ENCODE measurements around the gene YAF2. TPM values are rescaled to one million over a fixed set of nuclear protein-coding genes. Genes with fewer than 3 reads are reported as not detected.

The YAF2 gene
- total and polyA plus RNA-seq, 2 donors (not counting 3 experiments of a cell fraction or from before 2014, with no cell fraction given): 6.9 to 29.2 TPM

- Histone ChIP-seq H3K36me3 (ENCODE audit: control insufficient read depth in 2 of 2, extremely low read depth in 1 of 2, insufficient read depth in 2 of 2, low read length in 2 of 2) (no peaks in the 10 kb centered on the region), H3K9me3 (replicated peaks; ENCODE audit: control insufficient read depth, insufficient read depth, low read length) (no peaks in the 10 kb centered on the region), H2AFZ (ENCODE audit: low read depth, low read length) (no peak overlapping the region), H3K9me1 (replicated peaks; ENCODE audit: control insufficient read depth, extremely low read depth, insufficient read depth, low read length) (no peaks in the 10 kb centered on the region), H3K4me2 (ENCODE audit: insufficient read depth, low read length) (no peak overlapping the region), H3K4me1 (ENCODE audit: control insufficient read depth, extremely low read depth, insufficient read depth, low read length) (peaks cover 9% of the 10 kb centered on the region), H3K9ac (replicated peaks; ENCODE audit: extremely low read depth, insufficient read depth, low read length) (no peak overlapping the region), H3K27me3 (ENCODE audit: control insufficient read depth in 2 of 2, insufficient read depth in 2 of 2, low read length in 2 of 2) (no peaks in the 10 kb centered on the region), H3K27ac (ENCODE audit: insufficient read depth, low read depth, low read length) (no peak overlapping the region), H3K79me2 (ENCODE audit: control insufficient read depth, insufficient read depth, low read length) (no peaks in the 10 kb centered on the region), H4K20me1 (replicated peaks; ENCODE audit: control insufficient read depth, extremely low read depth, insufficient read depth, low read length) (no peaks in the 10 kb centered on the region), H3K4me3 (replicated peaks in 1 of 3; ENCODE audit: insufficient read depth in 1 of 3, low read depth in 1 of 3, low read length in 3 of 3) (no peak overlapping the region)
- dilution Hi-C loops (cut with MboI; ENCODE audit: extremely low pct_ligation_motif_present, low sequenced_read_pairs) (no loop called here), intact Hi-C loops (cut with micrococcal nuclease) (no loop called here)
- TF ChIP-seq MAX (IDR thresholded peaks at IDR 0.05; ENCODE audit: insufficient read depth, insufficient read length) (no peak), FOS (IDR thresholded peaks at IDR 0.05; ENCODE audit: borderline replicate concordance, insufficient read depth, low read length) (no peak), EZH2 (IDR thresholded peaks at IDR 0.05; ENCODE audit: borderline replicate concordance, low read depth, low read length, severe bottlenecking) (no peak), CTCF (IDR thresholded peaks at IDR 0.05; ENCODE audit: extremely low read depth in 1 of 2, insufficient read depth in 1 of 2, low read depth in 1 of 2, low read length in 2 of 2) (no peak), POLR2AphosphoS5 (IDR thresholded peaks at IDR 0.05; ENCODE audit: insufficient read depth, low read depth, low read length) (no peak)
- no TSS peak for BruUV-seq (replicated peaks)
- FAIRE-seq (no peak), DNase-seq (ENCODE audit: low read depth, low spot score) (no peak)
- CTCF ChIA-PET: no interaction called here
- POLR2A ChIA-PET: no interaction called here
Observed at GRCh38 chr12:42266579-42267230, 28.7 kb upstream of the YAF2 start.
